Panc1 (cell line): ENCODE data around the gene TTC16.

Experiments used
- TCF7L2 ChIP-seq: IDR thresholded peaks from 2 replicates; pipeline ENCODE4 v1.6.1; 2011; ENCODE audit warnings: mild to moderate bottlenecking, low read depth, low read length, inconsistent platforms
- TF ChIP-seq, protein P1 (sequence below): fragments of 450-650 bp; IDR thresholded peaks from 2 replicates; pipeline ENCODE4 v1.5.1; 2017; ENCODE audit warnings: mild to moderate bottlenecking

DNA sequence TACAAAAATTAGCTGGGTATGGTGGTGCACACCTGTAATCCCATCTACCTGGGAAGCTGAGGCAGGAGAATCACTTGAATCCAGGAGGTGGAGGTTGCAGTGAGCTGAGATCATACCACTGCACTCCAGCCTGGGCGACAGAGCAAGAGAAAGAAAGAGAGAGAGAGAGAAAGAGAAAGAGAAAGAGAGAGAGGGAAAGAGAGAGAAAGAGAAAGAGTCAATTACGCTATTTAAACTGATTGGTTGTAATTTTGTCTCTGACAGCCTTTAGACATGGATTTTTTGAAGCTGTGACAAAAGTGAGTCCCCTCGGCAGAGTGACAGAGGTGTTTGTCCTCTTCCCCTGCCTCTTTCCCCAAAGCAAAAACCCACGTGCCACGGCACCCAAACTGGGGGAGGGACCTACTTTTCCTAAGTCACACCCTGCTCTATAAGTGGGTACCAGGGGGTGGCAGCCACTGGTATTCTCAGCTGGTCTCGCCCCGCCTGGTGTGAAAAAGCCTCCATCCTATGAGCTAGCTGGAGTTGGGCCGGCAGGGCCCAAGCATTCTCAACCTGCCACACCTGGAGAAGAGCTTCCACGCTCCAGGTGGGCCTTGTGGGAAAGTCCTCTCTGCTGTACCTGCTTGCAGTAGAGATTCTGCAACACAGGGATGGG, 12.5 kb upstream of the TTC16 start:
- TF ChIP-seq, protein P1, sequence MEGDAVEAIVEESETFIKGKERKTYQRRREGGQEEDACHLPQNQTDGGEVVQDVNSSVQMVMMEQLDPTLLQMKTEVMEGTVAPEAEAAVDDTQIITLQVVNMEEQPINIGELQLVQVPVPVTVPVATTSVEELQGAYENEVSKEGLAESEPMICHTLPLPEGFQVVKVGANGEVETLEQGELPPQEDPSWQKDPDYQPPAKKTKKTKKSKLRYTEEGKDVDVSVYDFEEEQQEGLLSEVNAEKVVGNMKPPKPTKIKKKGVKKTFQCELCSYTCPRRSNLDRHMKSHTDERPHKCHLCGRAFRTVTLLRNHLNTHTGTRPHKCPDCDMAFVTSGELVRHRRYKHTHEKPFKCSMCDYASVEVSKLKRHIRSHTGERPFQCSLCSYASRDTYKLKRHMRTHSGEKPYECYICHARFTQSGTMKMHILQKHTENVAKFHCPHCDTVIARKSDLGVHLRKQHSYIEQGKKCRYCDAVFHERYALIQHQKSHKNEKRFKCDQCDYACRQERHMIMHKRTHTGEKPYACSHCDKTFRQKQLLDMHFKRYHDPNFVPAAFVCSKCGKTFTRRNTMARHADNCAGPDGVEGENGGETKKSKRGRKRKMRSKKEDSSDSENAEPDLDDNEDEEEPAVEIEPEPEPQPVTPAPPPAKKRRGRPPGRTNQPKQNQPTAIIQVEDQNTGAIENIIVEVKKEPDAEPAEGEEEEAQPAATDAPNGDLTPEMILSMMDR = no peak
- no peak for TF ChIP-seq TCF7L2
